Panc1 (cell line): ENCODE data around the gene SLC17A2. TPM values are rescaled to one million over a fixed set of nuclear protein-coding genes. Genes with fewer than 3 reads are reported as not detected.
A peak's percentile ranks its signal among the peaks of the same experiment; 100 is the strongest.

Source experiments
- ATAC-seq: fragments of 200-7000 bp; cut with Tn5 transposase; 2 replicates; pipeline ENCODE4 v1.9.1; 2020; ENCODE audit warnings: mild to moderate bottlenecking, moderate library complexity
- BruUV-seq: library from RNA; stranded (reverse); fragments of 400-500 nt; replicated peaks from 2 replicates; lab custom pipeline; 2021; lab: Mats Ljungman, UMichigan
- CTCF ChIA-PET: fragments of 300-600 bp; sonication (Branson Sonifier 250); formaldehyde crosslinking; loops from one replicate; lab custom pipeline; 2022; ENCODE audit warnings: antibody characterized with exemption; lab: Charles Lee
- POLR2A ChIA-PET: fragments of 300-600 bp; sonication (Branson Sonifier 250); formaldehyde crosslinking; loops from one replicate; lab custom pipeline; 2022; ENCODE audit warnings: antibody characterized with exemption; lab: Charles Lee
- DNase-seq: peaks from one replicate; pipeline ENCODE4 v3.0.0-alpha.2; 2010; ENCODE audit warnings: low read depth, low spot score
- H3K27ac ChIP-seq: 2 replicates; pipeline ENCODE4 v1.5.1; 2011; ENCODE audit warnings: mild to moderate bottlenecking, low read length, inconsistent platforms
- H3K27me3 ChIP-seq: fragments of 200-500 bp; sonication (Bioruptor generic); 2 replicates; pipeline ENCODE4 v1.6.0; 2014; ENCODE audit warnings: low read length, inconsistent platforms; ENCODE audit not compliant: control insufficient read depth, insufficient read depth
- H3K36me3 ChIP-seq: fragments of 200-500 bp; sonication (Bioruptor generic); 2 replicates; pipeline ENCODE4 v1.5.1; 2014; ENCODE audit warnings: inconsistent platforms, mild to moderate bottlenecking, low read length, moderate library complexity; ENCODE audit not compliant: control insufficient read depth, insufficient read depth
- H3K4me1 ChIP-seq: 2 replicates; pipeline ENCODE4 v1.5.1; 2011; ENCODE audit warnings: inconsistent platforms, mild to moderate bottlenecking, low read length, moderate library complexity; ENCODE audit not compliant: control insufficient read depth, insufficient read depth
- H3K4me3 ChIP-seq, 2 experiments: 2 replicates each; pipeline ENCODE4 v1.5.1; 2011 to 2012; ENCODE audit warnings: low read depth in 2 of 2, low read length in 2 of 2, mild to moderate bottlenecking in 2 of 2, inconsistent platforms in 1 of 2, moderate library complexity in 1 of 2
- H3K9me3 ChIP-seq: fragments of 200-500 bp; sonication (Bioruptor generic); 2 replicates; pipeline ENCODE4 v1.5.1; 2014; ENCODE audit warnings: low read depth, mild to moderate bottlenecking, inconsistent platforms, low read length, moderate library complexity; ENCODE audit not compliant: control insufficient read depth, insufficient read depth
- POLR2AphosphoS5 ChIP-seq: IDR thresholded peaks from 2 replicates; pipeline ENCODE4 v1.6.1; 2012; ENCODE audit warnings: mild to moderate bottlenecking, low read depth, low read length, moderate library complexity
- REST ChIP-seq, 2 experiments: IDR thresholded peaks; 2 replicates each; pipeline ENCODE4 v1.6.1; 2011 to 2012; ENCODE audit warnings: low read depth in 2 of 2, control low read depth in 1 of 2, low read length in 1 of 2, mild to moderate bottlenecking in 1 of 2, moderate library complexity in 1 of 2; ENCODE audit not compliant: insufficient read depth in 1 of 2
- SIN3A ChIP-seq: IDR thresholded peaks from 2 replicates; pipeline ENCODE4 v1.6.1; 2012; ENCODE audit warnings: low read depth, mild to moderate bottlenecking, low read length, moderate library complexity, borderline replicate concordance; ENCODE audit not compliant: insufficient read depth
- TCF7L2 ChIP-seq: IDR thresholded peaks from 2 replicates; pipeline ENCODE4 v1.6.1; 2011; ENCODE audit warnings: mild to moderate bottlenecking, low read depth, low read length, inconsistent platforms
- in situ Hi-C: cut with HindIII; loops from 2 replicates; pipeline ENCODE4 v1.10.0; 2016; ENCODE audit warnings: low sequenced_read_pairs, low pct_unique_long_range_greater_than_20kb
- intact Hi-C: fragments of 100-400 bp; cut with micrococcal nuclease; formaldehyde crosslinking; loops from one replicate; pipeline ENCODE4 v1.10.0; 2022; ENCODE audit not compliant: unreplicated experiment
- total RNA-seq: library from RNA; stranded (reverse); gene quantifications from one replicate; pipeline ENCODE4 v1.2.1, GENCODE V29; 2021; ENCODE audit not compliant: unreplicated experiment
- TF ChIP-seq, protein P1 (sequence below): fragments of 450-650 bp; IDR thresholded peaks from 2 replicates; pipeline ENCODE4 v1.5.1; 2017; ENCODE audit warnings: mild to moderate bottlenecking

SLC17A2 gene
- total RNA-seq, 1 experiment from 2014 or later = not detected

GRCh38 chr6:25972128-25972527, 41.6 kb upstream of the SLC17A2 start:
- no TSS peak for BruUV-seq
- Histone ChIP-seq H3K9me3 (no peaks in the 10 kb centered on the region), H3K36me3 (no peaks in the 10 kb centered on the region; the same call in 1 of the 2 replicates), H3K27ac (peak overlapping the region; percentile 73; the same call in 1 of the 2 replicates), H3K4me1 (peaks cover 14% of the 10 kb centered on the region), H3K4me3 (no peak overlapping the region), H3K27me3 (no peaks in the 10 kb centered on the region)
- ATAC-seq = no peak
- no peak for DNase-seq
- in situ Hi-C loops (no loop called here), intact Hi-C loops (no loop called here)
- no peak for TF ChIP-seq POLR2AphosphoS5
- TF ChIP-seq REST (IDR thresholded peaks at IDR 0.05; ENCODE audit: insufficient read depth in 1 of 2, low read depth in 2 of 2, low read length in 1 of 2) = no peak
- TF ChIP-seq SIN3A = no peak
- TF ChIP-seq TCF7L2 = no peak
- TF ChIP-seq, protein P1, sequence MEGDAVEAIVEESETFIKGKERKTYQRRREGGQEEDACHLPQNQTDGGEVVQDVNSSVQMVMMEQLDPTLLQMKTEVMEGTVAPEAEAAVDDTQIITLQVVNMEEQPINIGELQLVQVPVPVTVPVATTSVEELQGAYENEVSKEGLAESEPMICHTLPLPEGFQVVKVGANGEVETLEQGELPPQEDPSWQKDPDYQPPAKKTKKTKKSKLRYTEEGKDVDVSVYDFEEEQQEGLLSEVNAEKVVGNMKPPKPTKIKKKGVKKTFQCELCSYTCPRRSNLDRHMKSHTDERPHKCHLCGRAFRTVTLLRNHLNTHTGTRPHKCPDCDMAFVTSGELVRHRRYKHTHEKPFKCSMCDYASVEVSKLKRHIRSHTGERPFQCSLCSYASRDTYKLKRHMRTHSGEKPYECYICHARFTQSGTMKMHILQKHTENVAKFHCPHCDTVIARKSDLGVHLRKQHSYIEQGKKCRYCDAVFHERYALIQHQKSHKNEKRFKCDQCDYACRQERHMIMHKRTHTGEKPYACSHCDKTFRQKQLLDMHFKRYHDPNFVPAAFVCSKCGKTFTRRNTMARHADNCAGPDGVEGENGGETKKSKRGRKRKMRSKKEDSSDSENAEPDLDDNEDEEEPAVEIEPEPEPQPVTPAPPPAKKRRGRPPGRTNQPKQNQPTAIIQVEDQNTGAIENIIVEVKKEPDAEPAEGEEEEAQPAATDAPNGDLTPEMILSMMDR = no peak
- ChIA-PET CTCF (no interaction called here), POLR2A (no interaction called here)

DNA sequence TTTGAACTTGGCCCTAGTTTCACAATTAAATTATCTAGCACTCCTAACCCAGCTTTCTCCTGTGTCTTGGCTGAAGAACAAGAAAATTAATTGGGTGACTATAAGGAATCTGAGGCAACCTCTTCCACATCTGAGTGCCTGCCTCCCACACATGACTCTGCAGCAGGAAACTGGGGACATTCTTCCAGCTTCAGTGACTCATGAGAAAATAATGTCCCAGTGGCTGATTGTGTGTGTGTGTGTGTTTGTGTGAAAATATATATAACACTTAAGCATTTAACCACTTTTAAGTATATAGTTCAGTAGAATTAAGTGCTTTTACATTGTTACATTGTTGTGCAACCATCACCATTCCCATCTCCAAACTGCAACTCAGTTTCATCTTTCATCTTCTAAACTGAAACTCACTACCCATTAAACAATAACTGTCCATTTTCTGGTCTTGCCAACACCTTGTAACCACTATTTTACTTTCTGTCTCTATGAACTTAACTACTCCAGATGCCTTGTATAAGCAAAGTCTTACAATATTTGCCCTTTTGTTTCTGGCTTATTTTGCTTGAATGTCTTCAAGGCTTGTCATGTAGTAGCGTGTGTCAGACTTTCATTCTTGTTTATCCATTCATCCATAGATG, 40.8 kb upstream of the SLC17A2 start:
- in situ Hi-C loops = no loop called here
- H3K27ac ChIP-seq = peak overlapping the region; percentile 73
- ATAC-seq = peak; percentile 91

More for the DNA sequence above, 40.8 kb upstream of the SLC17A2 start:
- ChIA-PET CTCF (no interaction called here), POLR2A (no interaction called here)
- BruUV-seq = no TSS peak
- H3K27me3 ChIP-seq = no peaks in the 10 kb centered on the region
- H3K4me1 ChIP-seq = peaks cover 14% of the 10 kb centered on the region
- no peaks in the 10 kb centered on the region; the same call in 1 of the 2 replicates for H3K36me3 ChIP-seq
- peak; percentile 77 for DNase-seq
- intact Hi-C loops = no loop called here
- no peaks in the 10 kb centered on the region for H3K9me3 ChIP-seq
- no peak overlapping the region for H3K4me3 ChIP-seq
- no peak; the same call in 1 of the 2 replicates for TF ChIP-seq POLR2AphosphoS5
- no peak for TF ChIP-seq TCF7L2
- TF ChIP-seq, protein P1 = no peak
- no peak for TF ChIP-seq SIN3A
- TF ChIP-seq REST (IDR thresholded peaks at IDR 0.05; ENCODE audit: insufficient read depth in 1 of 2, low read depth in 2 of 2, low read length in 1 of 2) = no peak
